ENCODE results near the gene TCF12.
"Not testable (repeated sequence)": the region's sequence is repeated elsewhere in the genome, so short reads cannot be mapped to it uniquely, and the experiment has no call there.

TCF12 gene

GRCh38 chr15:57012556-57012955 lies 94.1 kb downstream of the TCF12 start:
- TF ChIP-seq SUZ12 (IDR thresholded peaks at IDR 0.05; ENCODE audit: extremely low read depth, insufficient read depth, insufficient read length) (no peak), YY1 (IDR thresholded peaks at IDR 0.05; ENCODE audit: insufficient read depth, insufficient read length) (no peak)
- H3K4me1 ChIP-seq (ENCODE audit: insufficient read depth, insufficient read length) = no peaks in the 10 kb centered on the region
- no peak overlapping the region for H3K4me3 ChIP-seq (ENCODE audit: insufficient read length, low read depth)
- H3K9me3 ChIP-seq (ENCODE audit: insufficient read depth, low read length) = 0 out of 2 replicates have a peak, but pooled peaks cover 4% of the 10 kb centered on the region
- DNase-seq (ENCODE audit: low read depth, low spot score) = no peak
- H3K9ac ChIP-seq (ENCODE audit: insufficient read length, low read depth) = no peak overlapping the region
- no peaks in the 10 kb centered on the region for H3K27me3 ChIP-seq (ENCODE audit: insufficient read depth, insufficient read length)
- H3K36me3 ChIP-seq (ENCODE audit: insufficient read depth, insufficient read length, low read length) = peaks cover 3% of the 10 kb centered on the region

- H3K9ac ChIP-seq (ENCODE audit: insufficient read length, low read depth); H3K36me3 ChIP-seq (ENCODE audit: insufficient read depth, insufficient read length, low read length); DNase-seq (ENCODE audit: low read depth, low spot score); H3K9me3 ChIP-seq (ENCODE audit: insufficient read depth, low read length); H3K4me1 ChIP-seq (ENCODE audit: insufficient read depth, insufficient read length); H3K27me3 ChIP-seq (ENCODE audit: insufficient read depth, insufficient read length); H3K4me3 ChIP-seq (ENCODE audit: insufficient read length, low read depth): not testable (repeated sequence)
Measured at GRCh38 chr15:57014896-57015295, 96.5 kb downstream of the TCF12 start.

GRCh38 chr15:57015360-57015759 lies 96.9 kb downstream of the TCF12 start:
- no peak for TF ChIP-seq YY1 (IDR thresholded peaks at IDR 0.05; ENCODE audit: insufficient read depth, insufficient read length)
- no peak for TF ChIP-seq SUZ12 (IDR thresholded peaks at IDR 0.05; ENCODE audit: extremely low read depth, insufficient read depth, insufficient read length)
- no peak for TF ChIP-seq ZNF274 (IDR thresholded peaks at IDR 0.05; ENCODE audit: low read depth, low read length)
- H3K36me3 ChIP-seq (ENCODE audit: insufficient read depth, insufficient read length, low read length) = no peaks in the 10 kb centered on the region
- no peak overlapping the region for H3K4me3 ChIP-seq (ENCODE audit: insufficient read length, low read depth)
- H3K4me1 ChIP-seq (ENCODE audit: insufficient read depth, insufficient read length) = no peaks in the 10 kb centered on the region
- no peaks in the 10 kb centered on the region for H3K27me3 ChIP-seq (ENCODE audit: insufficient read depth, insufficient read length)
- 0 out of 2 replicates have a peak, but pooled peaks cover 4% of the 10 kb centered on the region for H3K9me3 ChIP-seq (ENCODE audit: insufficient read depth, low read length)
- H3K9ac ChIP-seq (ENCODE audit: insufficient read length, low read depth) = no peak overlapping the region
- no peak for DNase-seq (ENCODE audit: low read depth, low spot score)

- Histone ChIP-seq H3K9me3 (ENCODE audit: insufficient read depth, low read length) (no peaks in the 10 kb centered on the region), H3K9ac (ENCODE audit: insufficient read length, low read depth) (no peak overlapping the region), H3K4me3 (ENCODE audit: insufficient read length, low read depth) (no peak overlapping the region), H3K27me3 (ENCODE audit: insufficient read depth, insufficient read length) (no peaks in the 10 kb centered on the region), H3K36me3 (ENCODE audit: insufficient read depth, insufficient read length, low read length) (no peaks in the 10 kb centered on the region), H3K4me1 (ENCODE audit: insufficient read depth, insufficient read length) (no peaks in the 10 kb centered on the region)
- DNase-seq (ENCODE audit: low read depth, low spot score) = no peak
- TF ChIP-seq SUZ12 (IDR thresholded peaks at IDR 0.05; ENCODE audit: extremely low read depth, insufficient read depth, insufficient read length) (no peak), YY1 (IDR thresholded peaks at IDR 0.05; ENCODE audit: insufficient read depth, insufficient read length) (no peak), ZNF274 (IDR thresholded peaks at IDR 0.05; ENCODE audit: low read depth, low read length) (no peak)
Measured at GRCh38 chr15:57015897-57016296, 97.5 kb downstream of the TCF12 start.

GRCh38 chr15:57017024-57017423 lies 98.6 kb downstream of the TCF12 start:
- no peaks in the 10 kb centered on the region for H3K27me3 ChIP-seq (ENCODE audit: insufficient read depth, insufficient read length)
- H3K36me3 ChIP-seq (ENCODE audit: insufficient read depth, insufficient read length, low read length) = no peaks in the 10 kb centered on the region
- no peak overlapping the region for H3K4me3 ChIP-seq (ENCODE audit: insufficient read length, low read depth)
- H3K9ac ChIP-seq (ENCODE audit: insufficient read length, low read depth) = no peak overlapping the region
- no peaks in the 10 kb centered on the region for H3K4me1 ChIP-seq (ENCODE audit: insufficient read depth, insufficient read length)
- TF ChIP-seq SUZ12 (IDR thresholded peaks at IDR 0.05; ENCODE audit: extremely low read depth, insufficient read depth, insufficient read length) (no peak), ZNF274 (IDR thresholded peaks at IDR 0.05; ENCODE audit: low read depth, low read length) (no peak), YY1 (IDR thresholded peaks at IDR 0.05; ENCODE audit: insufficient read depth, insufficient read length) (no peak)
- no peak for DNase-seq (ENCODE audit: low read depth, low spot score)
- H3K9me3 ChIP-seq (ENCODE audit: insufficient read depth, low read length) = no peaks in the 10 kb centered on the region

GRCh38 chr15:57018151-57018550 lies 99.7 kb downstream of the TCF12 start:
- DNase-seq (ENCODE audit: low read depth, low spot score) = no peak
- TF ChIP-seq SUZ12 (IDR thresholded peaks at IDR 0.05; ENCODE audit: extremely low read depth, insufficient read depth, insufficient read length) (no peak), ZNF274 (IDR thresholded peaks at IDR 0.05; ENCODE audit: low read depth, low read length) (no peak), YY1 (IDR thresholded peaks at IDR 0.05; ENCODE audit: insufficient read depth, insufficient read length) (no peak)

GRCh38 chr15:57019496-57020160 lies 101.2 kb downstream of the TCF12 start:
- Histone ChIP-seq H3K9me3 (ENCODE audit: insufficient read depth, low read length) (peaks cover 7% of the 10 kb centered on the region; the same call in 1 of the 2 replicates), H3K4me3 (ENCODE audit: insufficient read length, low read depth) (no peak overlapping the region), H3K9ac (ENCODE audit: insufficient read length, low read depth) (no peak overlapping the region), H3K27me3 (ENCODE audit: insufficient read depth, insufficient read length) (no peaks in the 10 kb centered on the region), H3K36me3 (ENCODE audit: insufficient read depth, insufficient read length, low read length) (no peaks in the 10 kb centered on the region), H3K4me1 (ENCODE audit: insufficient read depth, insufficient read length) (no peaks in the 10 kb centered on the region)
- TF ChIP-seq YY1 (IDR thresholded peaks at IDR 0.05; ENCODE audit: insufficient read depth, insufficient read length) (no peak), SUZ12 (IDR thresholded peaks at IDR 0.05; ENCODE audit: extremely low read depth, insufficient read depth, insufficient read length) (no peak), ZNF274 (IDR thresholded peaks at IDR 0.05; ENCODE audit: low read depth, low read length) (no peak)
- DNase-seq (ENCODE audit: low read depth, low spot score) = no peak

More at GRCh38 chr15:57018151-57018550, 99.7 kb downstream of the TCF12 start:
- no peaks in the 10 kb centered on the region for H3K9me3 ChIP-seq (ENCODE audit: insufficient read depth, low read length)
- no peak overlapping the region for H3K9ac ChIP-seq (ENCODE audit: insufficient read length, low read depth)
- no peaks in the 10 kb centered on the region for H3K4me1 ChIP-seq (ENCODE audit: insufficient read depth, insufficient read length)
- no peaks in the 10 kb centered on the region for H3K36me3 ChIP-seq (ENCODE audit: insufficient read depth, insufficient read length, low read length)
- no peak overlapping the region for H3K4me3 ChIP-seq (ENCODE audit: insufficient read length, low read depth)
- H3K27me3 ChIP-seq (ENCODE audit: insufficient read depth, insufficient read length) = no peaks in the 10 kb centered on the region
